ENCODE results near the gene TRMT61A. TPM values are rescaled to one million over a fixed set of nuclear protein-coding genes. Genes with fewer than 3 reads are reported as not detected.
A peak's percentile ranks its signal among the peaks of the same experiment; 100 is the strongest.

Gene TRMT61A
- total RNA-seq, 1 donor from 2014 or later, result 10.8 TPM

- no peaks in the 10 kb centered on the region for H3K9me3 Mint-ChIP-seq
- H3K27ac Mint-ChIP-seq, result no peak overlapping the region
- no peak for DNase-seq (ENCODE audit: extremely low spot score, unreplicated experiment)
- no peak overlapping the region for H3K4me3 Mint-ChIP-seq
- TF ChIP-seq CTCF (conservative IDR thresholded peaks at IDR 0.05), result no peak
- no peaks in the 10 kb centered on the region for H3K27me3 Mint-ChIP-seq
- H3K36me3 Mint-ChIP-seq, result no peaks in the 10 kb centered on the region
- peaks cover 6% of the 10 kb centered on the region for H3K4me1 Mint-ChIP-seq (ENCODE audit: unreplicated experiment)
Observed at GRCh38 chr14:103538291-103539055, 9.5 kb downstream of the TRMT61A start.

- no peaks in the 10 kb centered on the region for H3K9me3 Mint-ChIP-seq
- peak overlapping the region; percentile 95 for H3K27ac Mint-ChIP-seq
- peaks cover 6% of the 10 kb centered on the region for H3K4me1 Mint-ChIP-seq (ENCODE audit: unreplicated experiment)
- H3K36me3 Mint-ChIP-seq, result no peaks in the 10 kb centered on the region
- H3K27me3 Mint-ChIP-seq, result no peaks in the 10 kb centered on the region
- no peak for DNase-seq (ENCODE audit: extremely low spot score, unreplicated experiment)
- TF ChIP-seq CTCF (conservative IDR thresholded peaks at IDR 0.05), result no peak
- H3K4me3 Mint-ChIP-seq, result no peak overlapping the region
Observed at GRCh38 chr14:103539056-103539825, 10.2 kb downstream of the TRMT61A start.

- peak overlapping the region; percentile 95 for H3K27ac Mint-ChIP-seq
- peaks cover 6% of the 10 kb centered on the region for H3K4me1 Mint-ChIP-seq (ENCODE audit: unreplicated experiment)
- no peaks in the 10 kb centered on the region for H3K27me3 Mint-ChIP-seq
- no peak for TF ChIP-seq CTCF (conservative IDR thresholded peaks at IDR 0.05)
- H3K9me3 Mint-ChIP-seq, result no peaks in the 10 kb centered on the region
- no peak for DNase-seq (ENCODE audit: extremely low spot score, unreplicated experiment)
- H3K4me3 Mint-ChIP-seq, result peak overlapping the region; percentile 68
- no peaks in the 10 kb centered on the region for H3K36me3 Mint-ChIP-seq
Observed at GRCh38 chr14:103540821-103541708, 12.1 kb downstream of the TRMT61A start.

- no peak for DNase-seq (ENCODE audit: extremely low spot score, unreplicated experiment)
- Mint-ChIP-seq H3K4me1 (ENCODE audit: unreplicated experiment) (peaks cover 6% of the 10 kb centered on the region), H3K27ac (no peak overlapping the region), H3K4me3 (no peak overlapping the region), H3K27me3 (no peaks in the 10 kb centered on the region), H3K36me3 (no peaks in the 10 kb centered on the region), H3K9me3 (no peaks in the 10 kb centered on the region)
- peak; percentile 50 for TF ChIP-seq CTCF (conservative IDR thresholded peaks at IDR 0.05)
Observed at GRCh38 chr14:103541709-103542604, 13.0 kb downstream of the TRMT61A start.
